IMR-90 (cell line): ENCODE results near the gene MUC7. TPM values are rescaled to one million over a fixed set of nuclear protein-coding genes. Genes with fewer than 3 reads are reported as not detected.

Source experiments
- ATAC-seq: fragments of 200-7000 bp; cut with Tn5 transposase; 2 replicates; pipeline ENCODE4 v1.9.1; 2020; ENCODE audit warnings: low read depth, mild to moderate bottlenecking, moderate library complexity
- BruUV-seq: library from RNA; stranded (reverse); fragments of 400-500 nt; replicated peaks from 2 replicates; lab custom pipeline; 2021; lab: Mats Ljungman, UMichigan
- CTCF ChIA-PET: fragments of 300-600 bp; formaldehyde crosslinking; extraction: SDS; loops from one replicate; lab custom pipeline; 2021; ENCODE audit warnings: antibody characterized with exemption; lab: Yijun Ruan, JAX
- POLR2A ChIA-PET: fragments of 300-600 bp; sonication (Branson Sonifier 250); formaldehyde crosslinking; loops from one replicate; lab custom pipeline; 2022; ENCODE audit warnings: antibody characterized with exemption; ENCODE audit not compliant: unreplicated experiment; lab: Charles Lee
- DNase-seq: peaks from one replicate; pipeline ENCODE4 v3.0.0; 2013
- H2AFZ ChIP-seq: replicated peaks from 2 replicates; pipeline ENCODE3; 2013; ENCODE audit warnings: low read length, mild to moderate bottlenecking; ENCODE audit not compliant: poor library complexity
- H2AK5ac ChIP-seq: 2 replicates; pipeline ENCODE4 v1.6.1; 2013; ENCODE audit warnings: low read depth, low read length, inconsistent platforms
- H2AK9ac ChIP-seq: replicated peaks from 2 replicates; pipeline ENCODE3; 2013; ENCODE audit warnings: mild to moderate bottlenecking, low read depth, low read length, moderate library complexity; ENCODE audit not compliant: poor library complexity
- H2BK120ac ChIP-seq: 2 replicates; pipeline ENCODE4 v1.6.1; 2013; ENCODE audit warnings: low read depth, low read length, inconsistent platforms
- H2BK15ac ChIP-seq: 3 replicates; pipeline ENCODE4 v1.6.1; 2013; ENCODE audit warnings: low read depth, low read length, inconsistent platforms
- H2BK20ac ChIP-seq: 2 replicates; pipeline ENCODE4 v1.6.1; 2013; ENCODE audit warnings: low read depth, mild to moderate bottlenecking, inconsistent platforms, low read length, moderate library complexity
- H2BK5ac ChIP-seq: 2 replicates; pipeline ENCODE4 v1.6.1; 2013; ENCODE audit warnings: mild to moderate bottlenecking, low read depth, low read length, inconsistent platforms; ENCODE audit not compliant: poor library complexity, severe bottlenecking
- H3K14ac ChIP-seq: replicated peaks from 2 replicates; pipeline ENCODE4 v1.6.1; 2013; ENCODE audit warnings: low read depth, low read length, inconsistent platforms
- H3K18ac ChIP-seq: 2 replicates; pipeline ENCODE4 v1.6.1; 2013; ENCODE audit warnings: low read depth, low read length, control low read depth
- H3K23ac ChIP-seq: 2 replicates; pipeline ENCODE4 v1.6.1; 2013; ENCODE audit warnings: low read depth, low read length, inconsistent platforms
- H3K27ac ChIP-seq: 2 replicates; pipeline ENCODE4 v1.5.1; 2013; ENCODE audit warnings: mild to moderate bottlenecking, control low read depth, low read length; ENCODE audit not compliant: insufficient read depth
- H3K27me3 ChIP-seq: 2 replicates; pipeline ENCODE4 v1.6.1; 2013; ENCODE audit warnings: low read length; ENCODE audit not compliant: control insufficient read depth, insufficient read depth
- H3K36me3 ChIP-seq: 2 replicates; pipeline ENCODE4 v1.6.1; 2013; ENCODE audit warnings: low read length, mixed read lengths; ENCODE audit not compliant: control insufficient read depth, insufficient read depth
- H3K4ac ChIP-seq: 2 replicates; pipeline ENCODE4 v1.6.1; 2013; ENCODE audit warnings: low read depth, low read length, inconsistent platforms
- H3K4me1 ChIP-seq: 2 replicates; pipeline ENCODE4 v1.6.1; 2013; ENCODE audit warnings: low read length, mixed read lengths; ENCODE audit not compliant: control insufficient read depth, insufficient read depth
- H3K4me2 ChIP-seq: 2 replicates; pipeline ENCODE4 v1.6.1; 2013; ENCODE audit warnings: low read depth, mild to moderate bottlenecking, control low read depth, low read length, moderate library complexity
- H3K4me3 ChIP-seq: 2 replicates; pipeline ENCODE4 v1.5.1; 2013; ENCODE audit warnings: low read depth, mild to moderate bottlenecking, control low read depth, low read length, moderate library complexity; ENCODE audit not compliant: insufficient read depth
- H3K56ac ChIP-seq: 2 replicates; pipeline ENCODE4 v1.6.1; 2013; ENCODE audit warnings: low read length, inconsistent platforms; ENCODE audit not compliant: insufficient read depth; ENCODE audit errors: extremely low read depth
- H3K79me1 ChIP-seq, 2 experiments: 2 replicates each; pipeline ENCODE4 v1.6.1; 2013; ENCODE audit warnings: low read length in 2 of 2, inconsistent platforms in 1 of 2, low read depth in 1 of 2
- H3K9ac ChIP-seq: 2 replicates; pipeline ENCODE4 v1.6.1; 2013; ENCODE audit warnings: low read depth, low read length, control low read depth
- H3K9me1 ChIP-seq: 2 replicates; pipeline ENCODE4 v1.6.1; 2013; ENCODE audit warnings: low read length, inconsistent platforms; ENCODE audit not compliant: insufficient read depth
- H3K9me3 ChIP-seq: 2 replicates; pipeline ENCODE4 v1.6.1; 2013; ENCODE audit warnings: low read length; ENCODE audit not compliant: control insufficient read depth, insufficient read depth
- H4K20me1 ChIP-seq: 2 replicates; pipeline ENCODE4 v1.6.1; 2013; ENCODE audit warnings: low read length, inconsistent platforms; ENCODE audit not compliant: insufficient read depth
- H4K5ac ChIP-seq: 2 replicates; pipeline ENCODE4 v1.6.1; 2013; ENCODE audit warnings: mild to moderate bottlenecking, low read depth, low read length, control low read depth
- H4K8ac ChIP-seq, 2 experiments: 2 replicates each; pipeline ENCODE4 v1.6.1; 2013; ENCODE audit warnings: low read depth in 2 of 2, low read length in 2 of 2, control low read depth in 1 of 2, inconsistent platforms in 1 of 2
- H4K91ac ChIP-seq: 2 replicates; pipeline ENCODE4 v1.6.1; 2013; ENCODE audit warnings: low read depth, low read length, inconsistent platforms; ENCODE audit not compliant: insufficient read depth
- BHLHE40 ChIP-seq: fragments of 150-350 bp; IDR thresholded peaks from 2 replicates; pipeline ENCODE4 v1.6.1; 2016; ENCODE audit warnings: mild to moderate bottlenecking, low read depth, low read length
- CEBPB ChIP-seq: IDR thresholded peaks from 2 replicates; pipeline ENCODE4 v1.6.1; 2012; ENCODE audit warnings: low read depth, low read length, improper control_type of control experiment
- CTCF ChIP-seq: conservative IDR thresholded peaks from 2 replicates; pipeline ENCODE4 v1.5.1; 2012; ENCODE audit warnings: mild to moderate bottlenecking, low read depth, low read length, improper control_type of control experiment
- ELK1 ChIP-seq: fragments of 150-350 bp; IDR thresholded peaks from 2 replicates; pipeline ENCODE4 v1.6.1; 2016; ENCODE audit warnings: low read depth, mild to moderate bottlenecking, low read length, moderate library complexity, borderline replicate concordance
- FOS ChIP-seq: fragments of 150-350 bp; IDR thresholded peaks from 2 replicates; pipeline ENCODE4 v1.6.1; 2016; ENCODE audit warnings: low read depth, low read length
- NFE2L2 ChIP-seq: fragments of 150-350 bp; IDR thresholded peaks from 2 replicates; pipeline ENCODE4 v1.6.1; 2016; ENCODE audit warnings: low read depth, mild to moderate bottlenecking, low read length
- POLR2A ChIP-seq: IDR thresholded peaks from 2 replicates; pipeline ENCODE4 v1.6.1; 2012; ENCODE audit warnings: mild to moderate bottlenecking, low read depth, low read length
- RCOR1 ChIP-seq: IDR thresholded peaks from 2 replicates; pipeline ENCODE4 v1.6.1; 2012; ENCODE audit warnings: mild to moderate bottlenecking, low read length, improper control_type of control experiment; ENCODE audit not compliant: insufficient replicate concordance
- RFX5 ChIP-seq: IDR thresholded peaks from 2 replicates; pipeline ENCODE4 v1.8.0; 2012; ENCODE audit warnings: low read depth, mild to moderate bottlenecking, low read length, moderate library complexity
- WGBS, 2 experiments: methylation state at CpG; one replicate each; pipeline versions ENCODE4 v1.1.5 to v1.1.7; 2013; ENCODE audit warnings: missing lambda C conversion rate in 2 of 2; ENCODE audit not compliant: insufficient read length in 1 of 2; ENCODE audit errors: extremely low coverage in 2 of 2; 5-methylcytosine and 5-hydroxymethylcytosine counted together
- dilution Hi-C: fragments of 300-500 bp; cut with HindIII; formaldehyde crosslinking; loops from one replicate; pipeline ENCODE4 v1.14.3; 2018; ENCODE audit warnings: low sequenced_read_pairs; ENCODE audit not compliant: unreplicated experiment
- in situ Hi-C: fragments of 300-500 bp; cut with MboI; formaldehyde crosslinking; loops from 3 replicates; pipeline ENCODE4 v1.14.3; 2019; ENCODE audit warnings: low sequenced_read_pairs, inconsistent platforms, mixed read lengths
- intact Hi-C: fragments of 100-400 bp; cut with micrococcal nuclease; formaldehyde crosslinking; loops from 2 replicates; pipeline ENCODE4 v1.10.0; 2022
- polyA plus RNA-seq, 3 experiments: library from polyadenylated mRNA; depleted of rRNA; stranded (reverse); fragments of >200 nt; gene quantifications; 2 replicates each; pipeline ENCODE4 v1.2.3, GENCODE V29; 2012; ENCODE audit warnings: low replicate concordance in 1 of 3
- total RNA-seq: library from RNA; depleted of rRNA; stranded (reverse); fragments of >200 nt; gene quantifications from 2 replicates; pipeline ENCODE4 v1.2.3, GENCODE V29; 2012

The MUC7 gene
- total and polyA plus RNA-seq, 2 of the 4 experiments (the other 2 are of a cell fraction): not detected

- Histone ChIP-seq H4K20me1 (no peaks in the 10 kb centered on the region), H2BK15ac (no peak within 1 kb of the TSS), H3K4me3 (no peak within 1 kb of the TSS), H3K14ac (no peak within 1 kb of the TSS), H3K23ac (no peak within 1 kb of the TSS), H3K9me3 (no peaks in the 10 kb centered on the region), H3K27ac (no peak within 1 kb of the TSS), H4K8ac (no peak within 1 kb of the TSS), H3K79me1 (no peaks in the 10 kb centered on the region), H3K36me3 (no peaks in the 10 kb centered on the region), H3K4me1 (no peaks in the 10 kb centered on the region), H2AFZ (no peak within 1 kb of the TSS), H2AK5ac (no peak within 1 kb of the TSS), H4K91ac (no peak within 1 kb of the TSS), H2BK20ac (no peak within 1 kb of the TSS), H2AK9ac (no peak within 1 kb of the TSS), H3K18ac (no peak within 1 kb of the TSS), H3K9ac (no peak within 1 kb of the TSS), H2BK5ac (no peak within 1 kb of the TSS), H3K27me3 (no peaks in the 10 kb centered on the region), H2BK120ac (no peak within 1 kb of the TSS), H4K5ac (no peak within 1 kb of the TSS), H3K4ac (no peak within 1 kb of the TSS), H3K4me2 (no peak within 1 kb of the TSS), H3K9me1 (no peaks in the 10 kb centered on the region), H3K56ac (no peak within 1 kb of the TSS)
- in situ Hi-C loops (loop anchor here (25.0 kb wide), 1 partner anchor 831 kb away; no protein-coding TSS in a partner anchor), intact Hi-C loops (no loop called here), dilution Hi-C loops (no loop called here)
- no peak for TF ChIP-seq RFX5
- TF ChIP-seq NFE2L2: no peak
- no peak for TF ChIP-seq RCOR1
- no peak for TF ChIP-seq CTCF
- no peak for TF ChIP-seq POLR2A
- no peak for TF ChIP-seq CEBPB
- no peak for TF ChIP-seq FOS
- no peak for TF ChIP-seq BHLHE40
- no peak for TF ChIP-seq ELK1
- ATAC-seq: no peak
- CTCF ChIA-PET: no interaction called here
- no peak for DNase-seq
- WGBS, 2 experiments: no CpG with 5 or more reads among the region's 2 CpGs
- POLR2A ChIA-PET: no interaction called here
- no TSS peak for BruUV-seq
Measured at GRCh38 chr4:70518269-70518668, 46.3 kb downstream of the MUC7 start, which contains the start of gene AMTN. TSS of gene AMTN (plus strand) at chr4:70518569. CDS start at chr4:70518778, 209 bp downstream.
